HG03095 (cell line): ENCODE data around the gene LDLRAD1.
"Not testable (repeated sequence)": the region's sequence is repeated elsewhere in the genome, so short reads cannot be mapped to it uniquely, and the experiment has no call there.

ENCODE experiments used
- ATAC-seq: cut with Tn5 transposase; IDR thresholded peaks from one replicate; pipeline ENCODE4 v1.9.1; 2021; ENCODE audit warnings: moderate library complexity; ENCODE audit not compliant: unreplicated experiment

Gene LDLRAD1

GRCh38 chr1:54018635-54019034, 649 bp upstream of the LDLRAD1 start:
- ATAC-seq, result no peak

GRCh38 chr1:54016343-54017282, 1.4 kb downstream of the LDLRAD1 start:
- no peak for ATAC-seq

GRCh38 chr1:54014009-54014629, 3.9 kb downstream of the LDLRAD1 start:
- ATAC-seq, result no peak

GRCh38 chr1:54013393-54014008, 4.5 kb downstream of the LDLRAD1 start:
- no peak for ATAC-seq

GRCh38 chr1:54012863-54013262, 5.1 kb downstream of the LDLRAD1 start:
- ATAC-seq, result no peak

GRCh38 chr1:54012008-54012325, 6.0 kb downstream of the LDLRAD1 start:
- no peak for ATAC-seq

- ATAC-seq, result no peak
Observed at GRCh38 chr1:54011316-54012007, 6.5 kb downstream of the LDLRAD1 start.

- ATAC-seq, result no peak
Observed at GRCh38 chr1:54010415-54011117, 7.4 kb downstream of the LDLRAD1 start.

GRCh38 chr1:54009406-54009805, 8.6 kb downstream of the LDLRAD1 start:
- no peak for ATAC-seq

GRCh38 chr1:54008876-54009275, 9.1 kb downstream of the LDLRAD1 start:
- no peak for ATAC-seq

- ATAC-seq, result no peak
Observed at GRCh38 chr1:54007613-54008012, 10.4 kb downstream of the LDLRAD1 start.

- ATAC-seq, result no peak
Observed at GRCh38 chr1:54006508-54006907, 11.5 kb downstream of the LDLRAD1 start.

- ATAC-seq, result no peak
Observed at GRCh38 chr1:54004481-54005049, 13.4 kb downstream of the LDLRAD1 start.

GRCh38 chr1:54003750-54004480, 14.1 kb downstream of the LDLRAD1 start:
- not testable (repeated sequence) for ATAC-seq

GRCh38 chr1:54003249-54003646, 14.7 kb downstream of the LDLRAD1 start:
- ATAC-seq, result no peak

GRCh38 chr1:54002544-54003248, 15.3 kb downstream of the LDLRAD1 start:
- ATAC-seq, result no peak

- no peak for ATAC-seq
Observed at GRCh38 chr1:54001591-54001990, 16.4 kb downstream of the LDLRAD1 start.

- no peak for ATAC-seq
Observed at GRCh38 chr1:53999920-54000319, 18.1 kb downstream of the LDLRAD1 start.

GRCh38 chr1:53998223-53998622, 19.8 kb downstream of the LDLRAD1 start:
- no peak for ATAC-seq
